ENCODE data around the gene DCTN1. TPM values are rescaled to one million over a fixed set of nuclear protein-coding genes. Genes with fewer than 3 reads are reported as not detected.

DCTN1 gene
- total and polyA plus RNA-seq, 2 donors (not counting 3 experiments of a cell fraction or from before 2014, with no cell fraction given): 130 to 170 TPM

- Histone ChIP-seq H3K27ac (ENCODE audit: insufficient read depth, low read depth, low read length) (no peak overlapping the region), H3K9me1 (replicated peaks; ENCODE audit: control insufficient read depth, extremely low read depth, insufficient read depth, low read length) (no peaks in the 10 kb centered on the region), H3K36me3 (ENCODE audit: control insufficient read depth in 2 of 2, extremely low read depth in 1 of 2, insufficient read depth in 2 of 2, low read length in 2 of 2) (peaks cover 0 to 2% of the 10 kb centered on the region in 2 experiments), H3K9me3 (replicated peaks; ENCODE audit: control insufficient read depth, insufficient read depth, low read length) (no peaks in the 10 kb centered on the region), H3K4me3 (replicated peaks in 1 of 3; ENCODE audit: insufficient read depth in 1 of 3, low read depth in 1 of 3, low read length in 3 of 3) (no peak overlapping the region), H3K27me3 (ENCODE audit: control insufficient read depth in 2 of 2, insufficient read depth in 2 of 2, low read length in 2 of 2) (no peaks in the 10 kb centered on the region), H3K4me2 (ENCODE audit: insufficient read depth, low read length) (no peak overlapping the region), H3K4me1 (ENCODE audit: control insufficient read depth, extremely low read depth, insufficient read depth, low read length) (peaks cover 10% of the 10 kb centered on the region), H3K9ac (replicated peaks; ENCODE audit: extremely low read depth, insufficient read depth, low read length) (no peak overlapping the region), H3K79me2 (ENCODE audit: control insufficient read depth, insufficient read depth, low read length) (peaks cover 66% of the 10 kb centered on the region), H2AFZ (ENCODE audit: low read depth, low read length) (no peak overlapping the region), H4K20me1 (replicated peaks; ENCODE audit: control insufficient read depth, extremely low read depth, insufficient read depth, low read length) (peaks cover 3% of the 10 kb centered on the region)
- BruUV-seq (replicated peaks): no TSS peak
- dilution Hi-C loops (cut with MboI; ENCODE audit: extremely low pct_ligation_motif_present, low sequenced_read_pairs): no loop called here
- ChIA-PET CTCF (interaction anchor here (0.9 kb wide), 1 partner anchor 50 kb away, joined by 3 read pairs; no protein-coding TSS in a partner anchor), POLR2A (no interaction called here)
- FAIRE-seq (no peak), DNase-seq (ENCODE audit: low read depth, low spot score) (no peak)
- intact Hi-C loops (cut with micrococcal nuclease): no loop called here
- TF ChIP-seq POLR2AphosphoS5 (IDR thresholded peaks at IDR 0.05; ENCODE audit: insufficient read depth, low read depth, low read length) (no peak), JUN (IDR thresholded peaks at IDR 0.05; ENCODE audit: borderline replicate concordance, insufficient read depth, insufficient read length, low read depth) (no peak), CTCF (IDR thresholded peaks at IDR 0.05; ENCODE audit: extremely low read depth in 1 of 2, insufficient read depth in 1 of 2, low read depth in 1 of 2, low read length in 2 of 2) (no peak), GATA2 (IDR thresholded peaks at IDR 0.05; ENCODE audit: insufficient read depth, insufficient read length, low read depth, low read length) (no peak), EZH2 (IDR thresholded peaks at IDR 0.05; ENCODE audit: borderline replicate concordance, low read depth, low read length, severe bottlenecking) (no peak), MAX (IDR thresholded peaks at IDR 0.05; ENCODE audit: insufficient read depth, insufficient read length) (no peak)
Observed at GRCh38 chr2:74385396-74385795, 5.3 kb upstream of the DCTN1 start.
